ENCODE results near the gene BAHD1.

The BAHD1 gene

GRCh38 chr15:40440743-40441564, at the start of gene BAHD1:
Gene BAHD1 (plus strand): TSS chr15:40440953. CDS start chr15:40458465, 17,512 bp downstream.
- DNase-seq = peak; percentile 80

- DNase-seq = no peak
Measured at GRCh38 chr15:40392986-40393948, 47.5 kb upstream of the BAHD1 start.

GRCh38 chr15:40397688-40398412, 42.9 kb upstream of the BAHD1 start:
- DNase-seq = no peak

- no peak for DNase-seq
Measured at GRCh38 chr15:40398413-40398873, 42.3 kb upstream of the BAHD1 start.

GRCh38 chr15:40399370-40399769, 41.4 kb upstream of the BAHD1 start:
- no peak for DNase-seq

GRCh38 chr15:40405501-40406381, 35.0 kb upstream of the BAHD1 start, which contains the start of gene IVD:
Gene IVD (plus strand): TSS chr15:40405795. CDS start chr15:40405828, 33 bp downstream.
- DNase-seq = peak; percentile 83

GRCh38 chr15:40407330-40407990, 33.3 kb upstream of the BAHD1 start:
- DNase-seq = no peak

- DNase-seq = no peak
Measured at GRCh38 chr15:40409366-40409765, 31.4 kb upstream of the BAHD1 start.

GRCh38 chr15:40410476-40410875, 30.3 kb upstream of the BAHD1 start:
- no peak for DNase-seq

GRCh38 chr15:40412095-40412759, 28.5 kb upstream of the BAHD1 start:
- DNase-seq = no peak

- DNase-seq = no peak
Measured at GRCh38 chr15:40413036-40413435, 27.7 kb upstream of the BAHD1 start.

- no peak for DNase-seq
Measured at GRCh38 chr15:40414816-40415215, 25.9 kb upstream of the BAHD1 start.

- DNase-seq = no peak
Measured at GRCh38 chr15:40415226-40415625, 25.5 kb upstream of the BAHD1 start.

- DNase-seq = no peak
Measured at GRCh38 chr15:40416056-40416455, 24.7 kb upstream of the BAHD1 start.

GRCh38 chr15:40418126-40418525, 22.6 kb upstream of the BAHD1 start:
- no peak for DNase-seq

GRCh38 chr15:40420071-40420713, 20.6 kb upstream of the BAHD1 start:
- DNase-seq = peak; percentile 9

- no peak for DNase-seq
Measured at GRCh38 chr15:40420793-40421192, 20.0 kb upstream of the BAHD1 start.

- DNase-seq = peak; percentile 16
Measured at GRCh38 chr15:40421246-40422157, 19.3 kb upstream of the BAHD1 start.

All from SHP77 treated with DMSO at 0.1 percent for 48 hours (cell line).